ENCODE data around the gene OTUB1.

- TF ChIP-seq, protein P1, sequence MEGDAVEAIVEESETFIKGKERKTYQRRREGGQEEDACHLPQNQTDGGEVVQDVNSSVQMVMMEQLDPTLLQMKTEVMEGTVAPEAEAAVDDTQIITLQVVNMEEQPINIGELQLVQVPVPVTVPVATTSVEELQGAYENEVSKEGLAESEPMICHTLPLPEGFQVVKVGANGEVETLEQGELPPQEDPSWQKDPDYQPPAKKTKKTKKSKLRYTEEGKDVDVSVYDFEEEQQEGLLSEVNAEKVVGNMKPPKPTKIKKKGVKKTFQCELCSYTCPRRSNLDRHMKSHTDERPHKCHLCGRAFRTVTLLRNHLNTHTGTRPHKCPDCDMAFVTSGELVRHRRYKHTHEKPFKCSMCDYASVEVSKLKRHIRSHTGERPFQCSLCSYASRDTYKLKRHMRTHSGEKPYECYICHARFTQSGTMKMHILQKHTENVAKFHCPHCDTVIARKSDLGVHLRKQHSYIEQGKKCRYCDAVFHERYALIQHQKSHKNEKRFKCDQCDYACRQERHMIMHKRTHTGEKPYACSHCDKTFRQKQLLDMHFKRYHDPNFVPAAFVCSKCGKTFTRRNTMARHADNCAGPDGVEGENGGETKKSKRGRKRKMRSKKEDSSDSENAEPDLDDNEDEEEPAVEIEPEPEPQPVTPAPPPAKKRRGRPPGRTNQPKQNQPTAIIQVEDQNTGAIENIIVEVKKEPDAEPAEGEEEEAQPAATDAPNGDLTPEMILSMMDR (optimal IDR thresholded peaks at IDR 0.05 in 1 of 3, IDR thresholded peaks at IDR 0.05 in 1 of 3, conservative IDR thresholded peaks at IDR 0.05 in 1 of 3; ENCODE audit: extremely low read depth in 1 of 3, insufficient read depth in 2 of 3, low read length in 3 of 3) = peak; percentile 12 to 85 (median 67)
- TF ChIP-seq EZH2 (IDR thresholded peaks at IDR 0.05; ENCODE audit: low read length) = no peak
These were observed 13.9 kb downstream of the OTUB1 start for GRCh38 chr11:64000026-64000739.
